Measurements from ENCODE around the gene CSH1.
"Not testable (repeated sequence)": the region's sequence is repeated elsewhere in the genome, so short reads cannot be mapped to it uniquely, and the experiment has no call there.

The CSH1 gene

GRCh38 chr17:63896524-63897354 lies at the start of gene CSH1:
Gene CSH1, minus strand, starts transcription at chr17:63896574. Its CDS starts 63 bp downstream, at chr17:63896511.
- in situ Hi-C loops (cut with HindIII; ENCODE audit: low sequenced_read_pairs), result not testable (repeated sequence)

GRCh38 chr17:63945784-63946439 lies 49.5 kb upstream of the CSH1 start:
- in situ Hi-C loops (cut with HindIII; ENCODE audit: low sequenced_read_pairs), result no loop called here

- in situ Hi-C loops (cut with HindIII; ENCODE audit: low sequenced_read_pairs), result no loop called here
Measured at GRCh38 chr17:63944736-63945499, 48.5 kb upstream of the CSH1 start.

GRCh38 chr17:63943745-63944144 lies 47.4 kb upstream of the CSH1 start:
- in situ Hi-C loops (cut with HindIII; ENCODE audit: low sequenced_read_pairs), result no loop called here

- in situ Hi-C loops (cut with HindIII; ENCODE audit: low sequenced_read_pairs), result no loop called here
Measured at GRCh38 chr17:63942309-63942985, 46.1 kb upstream of the CSH1 start.

GRCh38 chr17:63941751-63942150 lies 45.4 kb upstream of the CSH1 start:
- in situ Hi-C loops (cut with HindIII; ENCODE audit: low sequenced_read_pairs), result no loop called here

GRCh38 chr17:63941162-63941561 lies 44.8 kb upstream of the CSH1 start:
- in situ Hi-C loops (cut with HindIII; ENCODE audit: low sequenced_read_pairs), result no loop called here

GRCh38 chr17:63940584-63940983 lies 44.2 kb upstream of the CSH1 start:
- in situ Hi-C loops (cut with HindIII; ENCODE audit: low sequenced_read_pairs), result no loop called here

GRCh38 chr17:63939884-63940283 lies 43.5 kb upstream of the CSH1 start:
- in situ Hi-C loops (cut with HindIII; ENCODE audit: low sequenced_read_pairs), result no loop called here

GRCh38 chr17:63939401-63939800 lies 43.0 kb upstream of the CSH1 start:
- in situ Hi-C loops (cut with HindIII; ENCODE audit: low sequenced_read_pairs), result no loop called here

- in situ Hi-C loops (cut with HindIII; ENCODE audit: low sequenced_read_pairs), result no loop called here
Measured at GRCh38 chr17:63937920-63938319, 41.5 kb upstream of the CSH1 start.

- in situ Hi-C loops (cut with HindIII; ENCODE audit: low sequenced_read_pairs), result no loop called here
Measured at GRCh38 chr17:63937319-63937718, 40.9 kb upstream of the CSH1 start.

GRCh38 chr17:63934183-63935112 lies 38.1 kb upstream of the CSH1 start:
- in situ Hi-C loops (cut with HindIII; ENCODE audit: low sequenced_read_pairs), result no loop called here

GRCh38 chr17:63933598-63933997 lies 37.2 kb upstream of the CSH1 start:
- in situ Hi-C loops (cut with HindIII; ENCODE audit: low sequenced_read_pairs), result no loop called here

- in situ Hi-C loops (cut with HindIII; ENCODE audit: low sequenced_read_pairs), result no loop called here
Measured at GRCh38 chr17:63932721-63933120, 36.3 kb upstream of the CSH1 start.

GRCh38 chr17:63931981-63932561 lies 35.7 kb upstream of the CSH1 start, which contains the start of gene CD79B:
Gene CD79B, minus strand, starts transcription at chr17:63932331. Its CDS starts 70 bp downstream, at chr17:63932261.
- in situ Hi-C loops (cut with HindIII; ENCODE audit: low sequenced_read_pairs), result no loop called here

- in situ Hi-C loops (cut with HindIII; ENCODE audit: low sequenced_read_pairs), result no loop called here
Measured at GRCh38 chr17:63930951-63931575, 34.7 kb upstream of the CSH1 start.

- in situ Hi-C loops (cut with HindIII; ENCODE audit: low sequenced_read_pairs), result loop anchor here (5.0 kb wide), 3 partner anchors 62 to 147 kb away; no protein-coding TSS in a partner anchor
Measured at GRCh38 chr17:63929860-63930766, 33.7 kb upstream of the CSH1 start.

All from endothelial cell of hepatic sinusoid (primary cell).